Measurements from ENCODE around the gene NDUFV1.

DNA sequence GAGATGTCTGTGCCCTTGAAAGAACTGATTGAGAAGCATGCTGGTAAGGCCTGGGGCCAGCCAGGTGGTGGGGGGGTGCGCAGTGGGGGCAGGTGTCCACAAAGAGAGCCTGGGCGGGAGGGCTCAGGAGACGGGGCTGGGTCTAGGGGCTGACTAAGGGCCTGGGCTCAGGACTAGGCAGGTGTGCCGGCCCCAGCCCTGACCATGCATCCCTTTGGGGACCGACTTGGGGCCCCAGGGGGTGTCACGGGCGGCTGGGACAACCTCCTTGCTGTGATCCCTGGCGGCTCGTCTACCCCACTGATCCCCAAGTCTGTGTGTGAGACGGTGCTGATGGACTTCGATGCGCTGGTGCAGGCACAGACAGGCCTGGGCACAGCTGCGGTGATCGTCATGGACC, 4.4 kb downstream of the NDUFV1 start:
- TF ChIP-seq, protein P1, sequence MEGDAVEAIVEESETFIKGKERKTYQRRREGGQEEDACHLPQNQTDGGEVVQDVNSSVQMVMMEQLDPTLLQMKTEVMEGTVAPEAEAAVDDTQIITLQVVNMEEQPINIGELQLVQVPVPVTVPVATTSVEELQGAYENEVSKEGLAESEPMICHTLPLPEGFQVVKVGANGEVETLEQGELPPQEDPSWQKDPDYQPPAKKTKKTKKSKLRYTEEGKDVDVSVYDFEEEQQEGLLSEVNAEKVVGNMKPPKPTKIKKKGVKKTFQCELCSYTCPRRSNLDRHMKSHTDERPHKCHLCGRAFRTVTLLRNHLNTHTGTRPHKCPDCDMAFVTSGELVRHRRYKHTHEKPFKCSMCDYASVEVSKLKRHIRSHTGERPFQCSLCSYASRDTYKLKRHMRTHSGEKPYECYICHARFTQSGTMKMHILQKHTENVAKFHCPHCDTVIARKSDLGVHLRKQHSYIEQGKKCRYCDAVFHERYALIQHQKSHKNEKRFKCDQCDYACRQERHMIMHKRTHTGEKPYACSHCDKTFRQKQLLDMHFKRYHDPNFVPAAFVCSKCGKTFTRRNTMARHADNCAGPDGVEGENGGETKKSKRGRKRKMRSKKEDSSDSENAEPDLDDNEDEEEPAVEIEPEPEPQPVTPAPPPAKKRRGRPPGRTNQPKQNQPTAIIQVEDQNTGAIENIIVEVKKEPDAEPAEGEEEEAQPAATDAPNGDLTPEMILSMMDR (conservative IDR thresholded peaks at IDR 0.05; ENCODE audit: low read depth, low read length), result no peak
- no peak for TF ChIP-seq EZH2 (IDR thresholded peaks at IDR 0.05; ENCODE audit: borderline replicate concordance, low read depth, low read length, poor library complexity, severe bottlenecking)

Data from A673 (cell line).